ENCODE results near the gene APOA4.

GRCh38 chr11:116871248-116871647, 48.1 kb upstream of the APOA4 start:
- TF ChIP-seq CTCF (IDR thresholded peaks at IDR 0.05), result no peak
- TF ChIP-seq POLR2A (IDR thresholded peaks at IDR 0.05), result no peak
